ENCODE data around the gene CREG1. TPM values are rescaled to one million over a fixed set of nuclear protein-coding genes. Genes with fewer than 3 reads are reported as not detected.

Gene CREG1
- total RNA-seq, 6 experiments from 2014 or later = 95.8 to 230 (median 171) TPM

GRCh38 chr1:167599957-167600581 is 46.5 kb upstream of the CREG1 start:
- TF ChIP-seq POLR2A (IDR thresholded peaks at IDR 0.05) (no peak), CTCF (IDR thresholded peaks at IDR 0.05) (peak; percentile 34 to 52 (median 46))
- Histone ChIP-seq H3K36me3 (no peaks in the 10 kb centered on the region), H3K4me1 (peaks cover 0 to 21% (median 10%) of the 10 kb centered on the region in 4 donors), H3K4me3 (no peak overlapping the region), H3K9me3 (no peaks in the 10 kb centered on the region), H3K27ac (peak overlapping the region in 2 of 3 donors; percentile 5 to 10), H3K27me3 (no peaks in the 10 kb centered on the region)
- intact Hi-C loops (cut with DNase I) = loop anchor here in 1 of 2 donors (10.0 kb wide), 1 partner anchor 85 kb away; no protein-coding TSS in a partner anchor
- WGBS (ENCODE audit: insufficient coverage, low coverage, low lambda C conversion rate, missing lambda C conversion rate) = 2% methylated on average over 5 of the region's 5 CpGs
- DNase-seq (peak; percentile 57 to 68 (median 67)), ATAC-seq (peak; percentile 80 to 97 (median 88))

- intact Hi-C loops (cut with DNase I) = no loop called here
- H3K4me1 ChIP-seq = peaks cover 0 to 2% (median 0%) of the 10 kb centered on the region in 4 donors
- no peak overlapping the region for H3K4me3 ChIP-seq
- no peaks in the 10 kb centered on the region for H3K36me3 ChIP-seq
- no peaks in the 10 kb centered on the region for H3K9me3 ChIP-seq
- TF ChIP-seq CTCF (IDR thresholded peaks at IDR 0.05) (no peak), POLR2A (IDR thresholded peaks at IDR 0.05) (no peak)
- no peak for DNase-seq
- ATAC-seq = no peak
- no peaks in the 10 kb centered on the region for H3K27me3 ChIP-seq
- 70% methylated on average over 6 of the region's 6 CpGs for WGBS (ENCODE audit: insufficient coverage, low coverage, low lambda C conversion rate, missing lambda C conversion rate)
- no peak overlapping the region for H3K27ac ChIP-seq
Measured at GRCh38 chr1:167594822-167595221, 41.3 kb upstream of the CREG1 start.

- no peaks in the 10 kb centered on the region for H3K4me1 ChIP-seq
- H3K27me3 ChIP-seq = no peaks in the 10 kb centered on the region
- WGBS (ENCODE audit: insufficient coverage, low coverage, low lambda C conversion rate, missing lambda C conversion rate) = 68% methylated on average over 5 of the region's 5 CpGs
- TF ChIP-seq POLR2A (IDR thresholded peaks at IDR 0.05) = no peak
- no peak for TF ChIP-seq CTCF (IDR thresholded peaks at IDR 0.05)
- H3K9me3 ChIP-seq = no peaks in the 10 kb centered on the region
- no peak overlapping the region for H3K4me3 ChIP-seq
- DNase-seq = no peak
- no peak overlapping the region for H3K27ac ChIP-seq
- intact Hi-C loops (cut with DNase I) = no loop called here
- H3K36me3 ChIP-seq = no peaks in the 10 kb centered on the region
- no peak for ATAC-seq
Measured at GRCh38 chr1:167593860-167594259, 40.3 kb upstream of the CREG1 start.

- intact Hi-C loops (cut with DNase I) = no loop called here
Measured at GRCh38 chr1:167592475-167592874, 38.9 kb upstream of the CREG1 start.

More at GRCh38 chr1:167592475-167592874, 38.9 kb upstream of the CREG1 start:
- no peaks in the 10 kb centered on the region for H3K9me3 ChIP-seq
- ATAC-seq (no peak), DNase-seq (no peak)
- H3K4me3 ChIP-seq = no peak overlapping the region
- no peak for TF ChIP-seq CTCF (IDR thresholded peaks at IDR 0.05)
- TF ChIP-seq POLR2A (IDR thresholded peaks at IDR 0.05) = no peak
- no peaks in the 10 kb centered on the region for H3K27me3 ChIP-seq
- no peak overlapping the region for H3K27ac ChIP-seq
- H3K36me3 ChIP-seq = no peaks in the 10 kb centered on the region
- no peaks in the 10 kb centered on the region for H3K4me1 ChIP-seq

All from right lobe of liver (tissue), 6 donors.